HG03575 (cell line): Measurements from ENCODE around the gene CHRNA4.
"Not testable (repeated sequence)": the region's sequence is repeated elsewhere in the genome, so short reads cannot be mapped to it uniquely, and the experiment has no call there.

Experiments
- ATAC-seq: cut with Tn5 transposase; IDR thresholded peaks from one replicate; pipeline ENCODE4 v1.9.1; 2021; ENCODE audit not compliant: unreplicated experiment, insufficient number of reproducible peaks, low FRiP score; ENCODE audit errors: extremely low read depth

The CHRNA4 gene

DNA sequence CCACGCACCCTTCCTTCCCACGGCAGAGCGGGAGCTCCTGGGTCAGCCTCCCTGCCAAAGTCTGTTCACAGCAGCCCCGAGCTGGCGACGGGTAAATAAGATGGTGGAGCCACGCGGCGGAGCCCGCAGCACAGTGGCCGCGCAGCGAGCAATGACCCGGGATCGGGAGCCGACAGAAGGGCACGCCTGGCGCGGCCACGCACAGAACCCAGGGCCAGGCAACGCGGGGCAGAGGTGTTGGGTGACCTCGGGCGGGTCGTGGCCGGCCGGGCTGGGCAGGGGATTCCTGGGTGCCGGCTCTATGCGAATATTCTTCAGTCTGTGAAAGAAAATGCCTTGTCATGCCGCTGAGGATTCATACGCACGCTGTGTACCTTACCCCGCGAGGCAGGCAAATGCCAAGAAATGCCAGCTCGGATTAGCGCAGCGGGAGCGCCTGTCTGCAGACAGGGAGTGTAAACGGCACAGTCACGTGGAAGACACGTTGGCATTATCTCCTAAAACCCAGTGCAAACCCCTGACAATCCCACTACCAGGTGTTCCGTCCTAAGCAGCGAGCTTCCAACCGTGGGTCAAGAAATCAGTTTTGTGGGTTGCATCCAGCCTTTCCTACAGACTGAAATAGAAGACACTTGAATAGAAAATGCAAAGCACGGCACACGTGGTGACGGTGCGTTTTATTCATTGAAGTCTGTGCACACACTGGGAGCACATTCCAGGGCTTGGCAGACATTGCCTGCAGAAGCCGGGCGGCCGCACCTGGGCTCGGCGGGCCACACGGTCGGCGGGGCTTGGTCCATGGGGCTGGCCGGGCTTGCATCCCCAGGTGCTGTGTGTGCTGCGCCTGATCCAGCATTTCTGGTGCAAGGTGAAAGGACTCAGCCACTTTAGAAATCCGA is 18.3 kb downstream of the CHRNA4 start:
- ATAC-seq: no peak

DNA sequence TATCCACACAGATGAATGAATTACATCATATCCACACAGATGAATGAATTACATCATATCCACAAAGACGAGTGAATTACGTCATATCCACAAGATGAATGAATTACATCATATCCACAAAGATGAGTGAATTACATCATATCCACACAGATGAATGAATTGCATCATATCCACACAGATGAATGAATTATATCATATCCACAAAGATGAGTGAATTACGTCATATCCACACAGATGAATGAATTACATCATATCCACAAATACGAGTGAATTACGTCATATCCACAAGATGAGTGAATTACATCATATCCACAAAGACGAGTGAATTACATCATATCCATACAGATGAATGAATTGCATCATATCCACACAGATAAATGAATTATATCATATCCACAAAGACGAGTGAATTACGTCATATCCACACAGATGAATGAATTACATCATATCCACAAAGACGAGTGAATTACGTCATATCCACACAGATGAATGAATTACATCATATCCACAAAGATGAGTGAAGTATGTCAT is 20.9 kb downstream of the CHRNA4 start:
- ATAC-seq: not testable (repeated sequence)

DNA sequence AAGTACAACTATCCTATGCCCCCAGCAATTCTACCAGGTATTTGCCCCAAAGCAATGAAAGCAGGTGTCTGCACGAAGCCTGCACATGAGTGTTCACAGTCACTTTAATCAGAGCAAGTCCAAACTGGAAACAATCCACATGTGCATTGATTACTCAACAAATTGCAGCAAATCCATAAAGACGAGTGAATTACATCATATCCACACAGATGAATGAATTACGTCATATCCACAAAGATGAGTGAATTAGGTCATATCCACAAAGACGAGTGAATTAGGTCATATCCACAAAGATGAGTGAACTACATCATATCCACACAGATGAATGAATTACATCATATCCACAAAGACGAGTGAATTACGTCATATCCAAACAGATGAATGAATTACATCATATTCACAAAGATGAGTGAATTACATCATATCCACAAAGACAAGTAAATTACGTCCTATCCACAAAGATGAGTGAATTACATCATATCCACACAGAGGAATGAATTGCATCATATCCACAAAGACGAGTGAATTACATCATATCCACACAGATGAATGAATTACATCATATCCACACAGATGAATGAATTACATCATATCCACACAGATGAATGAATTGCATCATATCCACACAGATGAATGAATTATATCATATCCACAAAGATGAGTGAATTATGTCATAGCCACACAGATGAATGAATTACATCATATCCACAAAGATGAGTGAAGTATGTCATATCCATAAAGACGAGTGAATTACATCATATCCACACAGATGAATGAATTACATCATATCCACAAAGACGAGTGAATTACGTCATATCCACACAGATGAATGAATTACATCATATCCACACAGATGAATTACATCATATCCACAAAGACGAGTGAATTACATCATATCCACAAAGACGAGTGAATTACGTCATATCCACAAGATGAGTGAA is 21.7 kb downstream of the CHRNA4 start:
- ATAC-seq: not testable (repeated sequence)

DNA sequence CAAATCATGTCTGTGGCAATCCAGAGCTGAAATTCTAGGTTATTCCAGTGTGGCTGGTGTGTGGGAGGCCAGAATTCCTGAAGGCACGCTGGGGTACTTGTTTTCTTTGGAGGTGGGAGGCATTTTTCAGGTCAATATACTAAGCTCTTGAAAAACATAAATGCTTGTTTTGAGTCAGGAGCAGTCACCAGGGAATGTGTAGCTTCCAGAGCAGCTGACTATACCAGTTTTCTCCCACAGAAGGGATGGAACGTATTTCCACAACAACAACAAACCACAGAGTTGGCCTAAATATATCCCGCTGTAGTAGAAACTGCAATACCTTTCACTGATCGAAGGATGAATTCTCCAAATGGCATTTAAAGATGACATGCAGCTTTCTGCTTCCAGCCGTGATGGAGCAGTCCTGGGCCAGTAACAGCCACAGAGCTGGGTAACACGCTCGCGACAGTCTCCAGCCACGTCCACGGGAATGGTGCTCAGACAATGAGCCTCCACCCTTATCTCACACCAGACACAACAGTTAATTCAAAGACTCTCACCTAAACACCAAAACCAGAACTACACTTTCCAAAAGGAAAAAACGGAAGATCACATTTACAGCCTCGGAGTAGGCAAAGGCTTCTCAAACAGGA is 23.2 kb downstream of the CHRNA4 start:
- no peak for ATAC-seq

DNA sequence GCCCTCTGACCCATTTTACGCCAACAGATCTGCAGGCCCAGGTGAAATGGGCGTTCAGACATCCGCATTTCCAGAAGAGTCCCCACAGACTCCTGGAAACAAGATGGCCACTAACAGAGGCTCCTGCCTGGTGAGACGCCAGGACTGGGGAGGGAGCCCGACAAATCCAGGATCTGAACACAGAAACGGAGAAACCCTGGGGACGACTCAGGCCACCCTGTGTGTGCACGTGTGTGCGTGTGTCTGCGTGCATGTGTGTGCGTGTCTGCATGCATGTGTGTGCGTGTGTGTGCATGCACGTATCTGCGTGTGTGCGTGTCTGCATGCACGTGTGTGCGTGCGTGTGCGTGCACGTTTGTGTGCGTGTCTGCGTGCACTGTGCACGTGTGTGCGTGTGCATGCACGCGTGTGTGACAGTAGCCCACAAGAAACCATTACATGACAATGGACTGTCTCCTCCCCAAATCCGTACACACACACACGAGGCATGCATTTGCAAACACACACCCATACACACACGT is 24.9 kb downstream of the CHRNA4 start:
- no peak for ATAC-seq

DNA sequence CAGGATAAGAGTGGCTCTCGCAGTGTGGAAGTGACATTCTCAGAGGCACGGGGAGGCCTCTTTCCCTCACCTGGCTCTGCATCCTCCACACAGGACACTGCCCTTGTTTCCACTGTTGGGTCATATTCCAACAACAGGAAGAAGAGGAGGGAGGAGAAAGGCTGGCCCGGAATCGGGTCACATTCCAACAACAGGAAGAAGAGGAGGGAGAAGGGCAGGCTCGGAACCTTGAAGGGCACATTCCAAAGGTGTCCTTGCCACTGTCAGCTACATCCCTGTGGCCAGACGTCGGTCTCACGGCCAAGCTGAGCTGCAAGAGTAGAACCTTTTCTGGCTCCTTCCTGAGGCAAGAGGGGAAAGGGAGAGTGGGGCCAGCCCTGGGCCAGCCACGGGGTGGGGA is 25.4 kb downstream of the CHRNA4 start:
- no peak for ATAC-seq

DNA sequence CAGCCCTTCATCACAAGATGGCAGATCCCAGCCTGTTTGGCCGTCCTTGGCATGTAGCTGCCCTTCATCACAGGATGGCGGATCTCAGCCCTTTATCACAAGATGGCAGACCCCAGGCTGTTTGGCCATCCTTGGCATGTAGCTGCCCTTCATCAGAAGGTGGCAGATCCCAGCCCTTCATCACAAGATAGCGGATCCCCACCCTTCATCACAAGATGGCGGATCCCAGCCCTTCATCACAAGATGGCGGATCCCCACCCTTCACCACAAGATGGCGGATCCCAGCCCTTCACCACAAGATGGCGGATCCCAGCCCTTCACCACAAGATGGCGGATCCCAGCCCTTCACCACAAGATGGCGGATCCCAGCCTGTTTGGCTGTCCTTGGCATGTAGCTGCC is 26.1 kb downstream of the CHRNA4 start:
- not testable (repeated sequence) for ATAC-seq

DNA sequence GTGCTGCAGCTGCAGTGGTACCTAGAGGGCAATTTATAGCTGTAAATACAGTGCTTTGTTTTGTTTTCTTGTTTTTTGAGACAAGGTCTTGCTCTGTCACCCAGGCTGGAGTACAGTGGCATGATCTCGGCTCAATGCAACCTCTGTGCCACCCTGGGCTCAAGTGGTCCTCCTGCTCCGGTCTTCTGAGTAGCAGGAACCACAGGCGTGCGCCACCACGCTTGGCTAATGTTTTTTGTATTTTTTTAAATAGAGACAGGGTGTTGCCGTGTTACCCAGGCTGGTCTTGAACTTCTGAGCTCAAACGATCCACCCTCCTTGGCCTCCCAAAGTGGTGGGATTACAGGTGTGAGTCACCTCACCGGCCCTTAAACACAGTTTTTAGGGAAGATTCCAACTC is 26.8 kb downstream of the CHRNA4 start:
- ATAC-seq: no peak

DNA sequence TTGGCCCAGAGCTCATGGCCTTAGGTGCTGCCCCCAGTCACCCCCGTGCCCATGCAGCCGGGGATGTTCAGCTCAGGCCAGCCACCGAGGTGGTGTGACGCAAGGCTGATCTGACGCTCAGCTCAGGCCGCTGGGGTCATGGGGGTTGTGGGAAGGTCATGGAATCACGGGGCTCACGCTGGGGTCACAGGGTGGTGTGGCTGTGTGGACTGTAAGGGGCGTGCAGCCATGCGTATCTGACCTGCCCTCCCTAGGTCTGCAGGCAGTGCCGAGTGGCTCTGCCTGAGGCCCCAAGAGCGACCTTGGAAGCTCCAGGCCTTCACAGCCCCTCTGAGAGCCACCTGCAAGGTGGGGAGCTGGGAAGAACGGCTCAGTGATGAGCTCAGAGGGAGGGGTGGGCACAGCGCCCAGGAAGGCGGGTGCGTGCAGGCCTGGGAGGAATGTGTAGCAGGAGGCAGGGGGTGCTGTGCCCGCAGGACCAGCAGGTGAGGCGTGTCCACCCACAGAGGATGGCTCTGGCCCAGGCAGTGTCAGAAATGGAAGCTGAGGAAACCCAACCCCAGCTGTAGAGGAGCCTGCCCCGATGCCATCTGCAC is 27.8 kb downstream of the CHRNA4 start:
- no peak for ATAC-seq

DNA sequence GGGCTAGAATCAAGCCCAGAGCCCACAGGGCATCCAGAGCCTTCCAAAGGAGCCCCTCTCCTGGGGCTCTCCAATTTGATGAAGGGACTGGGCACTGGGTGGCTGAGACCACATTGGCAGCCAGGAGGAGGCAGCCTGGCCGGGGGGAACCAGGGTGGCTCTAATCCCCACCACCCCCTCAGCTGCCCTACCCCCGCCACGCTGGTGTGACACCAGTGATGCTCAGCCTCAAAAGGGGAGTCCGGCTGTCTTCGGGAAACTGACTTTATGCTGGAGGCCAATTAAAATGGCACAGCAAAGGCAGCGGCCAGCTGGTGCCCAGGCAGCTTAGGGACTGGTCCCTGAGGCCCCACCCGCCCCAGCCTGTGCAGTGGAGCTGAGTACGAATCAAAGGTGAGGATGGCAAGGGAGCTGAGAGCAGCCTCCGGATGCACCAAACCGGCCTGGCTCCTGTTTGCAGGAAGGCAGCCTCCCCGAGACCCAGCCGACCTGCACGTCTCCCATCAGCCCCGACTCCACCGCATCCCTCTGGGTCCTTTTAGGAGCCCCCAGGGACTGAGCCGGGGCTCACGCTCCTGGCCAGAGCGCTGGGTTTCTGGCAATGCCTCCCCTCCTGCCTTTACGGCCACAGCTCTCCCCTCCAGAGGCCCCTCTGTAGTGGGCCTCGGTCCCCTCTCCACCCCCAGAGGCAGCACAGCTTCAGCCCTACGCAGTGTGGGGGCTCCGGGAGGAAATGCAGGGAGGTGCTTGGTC is 28.5 kb downstream of the CHRNA4 start:
- ATAC-seq: no peak

DNA sequence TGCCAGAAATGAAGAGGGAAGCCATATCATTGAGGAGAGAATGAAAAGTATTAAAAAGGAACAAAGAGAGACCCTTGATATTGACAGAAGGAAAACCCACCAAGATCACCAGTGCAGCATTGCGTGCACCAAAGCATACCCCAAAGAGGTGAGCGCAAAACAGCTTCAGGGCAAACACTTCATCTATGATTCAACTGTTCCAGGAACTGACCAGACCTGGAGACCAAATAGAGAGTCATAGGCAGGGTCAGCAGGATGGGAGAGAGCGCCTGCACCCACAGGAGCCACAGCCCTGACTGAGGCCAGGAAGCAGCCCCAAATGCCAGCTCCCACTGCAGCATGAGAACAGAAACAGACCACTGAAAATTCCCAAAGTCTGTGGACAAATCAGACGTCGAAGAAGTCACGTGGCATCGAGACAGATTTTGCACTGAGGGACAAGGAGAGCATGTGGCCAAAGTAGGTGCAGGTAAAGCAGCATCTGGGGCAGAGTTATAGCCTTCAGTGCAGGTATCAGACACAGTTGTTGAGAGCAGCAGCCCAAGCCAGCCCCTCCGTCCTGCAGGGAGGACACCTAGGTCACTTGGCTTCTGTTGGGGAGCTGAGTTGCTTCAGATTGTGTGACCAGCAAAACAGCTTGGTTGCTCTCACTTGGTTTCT is 29.3 kb downstream of the CHRNA4 start:
- no peak for ATAC-seq

DNA sequence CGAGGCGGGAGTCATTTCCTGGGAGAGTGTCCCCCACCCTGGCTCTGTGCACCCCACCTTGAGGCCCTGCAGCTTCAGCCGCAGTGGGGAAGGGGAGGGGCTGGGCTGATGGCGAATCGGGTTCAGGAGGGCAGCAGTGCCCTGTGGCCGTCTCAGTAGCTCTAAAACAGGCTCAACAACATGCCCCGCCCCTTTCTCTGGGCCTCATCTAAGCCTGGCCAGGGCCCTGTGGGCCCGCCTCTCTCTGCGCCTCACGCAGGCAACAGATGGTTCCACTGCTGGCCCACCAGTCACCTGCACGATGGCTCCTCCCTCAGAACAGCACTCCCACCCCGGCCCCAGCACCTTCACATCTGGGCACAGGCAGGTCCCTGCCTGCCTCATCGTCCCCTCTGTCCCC is 30.2 kb downstream of the CHRNA4 start:
- no peak for ATAC-seq

DNA sequence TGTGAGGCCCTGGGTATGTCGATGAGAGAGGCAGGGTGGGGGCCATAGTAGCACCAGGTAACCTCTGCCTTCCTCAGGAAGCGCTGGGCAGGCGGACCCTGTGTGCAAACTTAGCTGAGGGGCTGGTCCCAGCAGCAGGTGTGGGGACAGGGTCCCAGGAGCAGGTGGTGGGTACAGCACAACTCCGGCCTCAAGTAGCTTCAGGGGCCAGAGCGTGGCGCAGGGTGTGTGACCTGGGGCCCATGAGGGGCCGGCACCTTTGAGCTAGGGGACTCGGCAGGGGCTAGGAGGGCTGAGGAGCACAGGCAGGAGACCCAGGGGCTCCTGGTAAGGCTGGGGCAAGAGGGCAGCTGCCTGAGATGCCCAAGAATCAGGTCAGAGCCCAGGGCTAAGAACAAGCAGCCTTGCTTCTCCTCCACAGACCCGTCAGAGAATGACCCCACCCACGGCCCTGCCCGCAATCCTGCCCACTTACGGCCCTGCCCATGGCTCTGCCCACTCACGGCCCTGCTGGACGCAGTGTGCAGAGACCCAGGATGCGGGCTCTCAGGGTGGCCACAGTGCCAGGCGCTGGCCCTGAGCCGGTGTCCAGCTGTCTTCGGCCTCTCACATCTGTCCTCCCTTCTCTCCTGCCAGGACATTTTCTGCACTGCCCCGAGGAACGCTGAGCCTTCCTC is 30.9 kb downstream of the CHRNA4 start:
- ATAC-seq: no peak

DNA sequence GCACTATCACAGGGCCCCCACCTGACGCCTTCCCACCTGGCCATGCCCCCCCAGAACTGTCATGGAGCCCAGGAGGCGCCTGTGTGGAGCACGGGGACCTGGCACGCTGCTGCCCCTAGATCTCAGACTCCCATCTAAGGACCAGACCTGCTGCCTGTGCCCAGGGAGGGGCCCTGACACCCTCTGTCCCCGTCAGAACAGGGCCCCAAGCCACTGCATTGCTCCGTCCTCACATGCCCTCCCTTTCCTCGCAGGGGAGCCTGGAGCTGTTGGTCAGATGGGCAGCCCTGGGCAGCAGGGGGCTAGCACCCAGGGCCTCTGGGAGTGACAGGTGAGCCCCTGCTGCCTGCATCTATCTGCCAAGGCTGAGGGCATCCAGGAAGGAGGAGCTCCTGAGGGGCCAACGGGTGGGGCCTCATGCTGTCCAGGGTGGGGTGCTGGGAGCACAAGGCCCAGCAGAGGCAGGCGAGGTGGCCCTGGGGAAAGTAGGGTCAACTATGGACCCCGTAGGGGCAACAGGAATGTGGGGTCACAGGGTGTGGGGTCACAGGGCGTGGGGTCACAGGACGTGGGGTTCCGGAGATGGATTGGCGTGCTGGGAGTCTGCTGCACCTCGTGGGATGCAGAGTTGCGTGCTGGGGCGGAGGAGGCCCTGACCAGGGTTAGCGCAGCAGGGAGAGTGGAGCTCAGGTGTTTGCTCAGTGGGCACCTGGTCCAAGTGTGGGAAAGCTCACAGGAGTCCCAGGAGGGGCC is 31.6 kb downstream of the CHRNA4 start:
- no peak for ATAC-seq

DNA sequence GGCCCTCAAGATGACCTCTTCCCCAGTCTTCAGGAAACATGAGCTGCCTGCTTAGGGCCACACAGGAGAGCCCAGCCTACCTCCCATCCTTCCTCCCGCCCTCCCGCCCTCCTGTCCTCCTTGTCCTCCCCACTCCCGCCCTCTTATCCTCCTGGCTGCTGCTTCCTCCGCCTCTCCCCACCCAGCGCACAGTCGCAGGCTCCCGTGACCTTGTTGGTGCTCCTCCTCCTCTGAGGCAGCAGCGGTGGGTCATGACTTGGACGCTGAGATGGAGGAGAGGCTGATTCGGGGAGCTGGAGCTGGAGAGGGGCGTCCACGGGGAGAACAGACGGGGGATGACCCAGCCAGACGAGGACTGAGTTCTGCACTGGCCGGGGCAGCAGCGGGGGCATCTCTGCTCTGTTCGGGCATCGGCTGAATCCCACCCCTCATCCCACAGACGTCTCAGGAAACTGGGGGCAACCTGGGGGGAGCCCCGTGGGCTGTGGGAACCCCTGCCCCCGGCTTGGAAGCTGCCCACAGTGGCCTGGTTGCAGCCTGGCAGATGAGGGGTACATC is 32.4 kb downstream of the CHRNA4 start:
- no peak for ATAC-seq
